GM12892 (cell line): ENCODE measurements around the gene SUPT5H.
A peak's percentile ranks its signal among the peaks of the same experiment; 100 is the strongest.

Source experiments
- POLR2A ChIP-seq: IDR thresholded peaks from 2 replicates; pipeline ENCODE4 v1.6.1; 2011; ENCODE audit warnings: low read depth, low read length, control low read depth
- POLR2AphosphoS5 ChIP-seq: IDR thresholded peaks from 2 replicates; pipeline ENCODE4 v1.6.1; 2011; ENCODE audit warnings: low read depth, low read length, control low read depth
- TAF1 ChIP-seq: IDR thresholded peaks from 2 replicates; pipeline ENCODE4 v1.6.1; 2011; ENCODE audit warnings: low read depth, mild to moderate bottlenecking, control low read depth, low read length, borderline replicate concordance

DNA sequence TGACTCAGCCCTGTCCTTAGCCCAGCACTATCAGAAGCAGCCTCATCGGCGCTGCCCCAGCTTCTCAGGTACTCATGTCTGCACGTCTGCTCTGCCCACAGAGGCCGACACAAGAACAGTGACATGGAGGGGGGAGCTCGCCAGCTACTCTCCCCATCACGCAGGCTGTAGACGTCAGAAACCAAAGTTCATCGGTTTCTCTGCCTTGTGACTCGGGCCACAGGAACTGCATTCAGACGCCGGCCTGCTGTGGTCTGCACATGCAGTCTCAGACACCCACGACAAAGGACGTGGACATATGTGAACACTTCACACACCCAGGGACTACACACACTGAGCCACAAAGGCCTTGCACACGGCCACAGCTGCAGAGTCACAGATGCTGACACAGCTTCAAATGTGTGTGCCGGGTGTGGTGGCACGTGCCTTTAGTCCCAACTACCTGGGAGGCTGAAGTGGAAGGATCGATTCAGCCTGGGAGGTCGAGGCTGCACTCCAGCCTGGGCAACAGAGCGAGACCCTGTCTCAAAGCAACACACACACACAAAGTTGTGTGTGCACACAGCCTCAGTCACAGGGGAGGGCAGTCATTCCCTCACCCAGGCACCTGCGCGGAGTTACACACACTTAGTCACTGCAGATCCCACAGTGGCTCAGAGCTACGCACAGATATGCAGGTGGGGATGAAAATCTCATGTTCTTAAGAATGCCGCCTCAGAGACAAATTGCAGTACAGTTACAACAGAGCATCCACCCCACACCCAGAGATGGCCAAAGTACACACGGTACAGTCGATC, 43.6 kb upstream of the SUPT5H start:
- TF ChIP-seq POLR2A: no peak
- 0 out of 2 replicates have a peak, but pooled peaks have one; percentile 47 for TF ChIP-seq POLR2AphosphoS5
- TF ChIP-seq TAF1: peak; percentile 53; the same call in 1 of the 2 replicates
